KMS-11 (cell line): ENCODE measurements around the gene FSIP2.

ENCODE experiments used
- H2AFZ ChIP-seq: fragments of 200-600 bp; sonication (generic); 2 replicates; pipeline ENCODE4 v1.6.1; 2016; ENCODE audit warnings: antibody characterized with exemption, mixed run types, low read depth
- H3K27ac ChIP-seq: fragments of 200-600 bp; sonication (generic); 2 replicates; pipeline ENCODE4 v1.6.1; 2016; ENCODE audit warnings: mild to moderate bottlenecking, mixed run types
- H3K27me3 ChIP-seq: fragments of 200-600 bp; sonication (generic); 2 replicates; pipeline ENCODE4 v1.6.1; 2017; ENCODE audit warnings: mild to moderate bottlenecking, low read depth, mixed run types, moderate library complexity; ENCODE audit not compliant: insufficient read depth
- H3K36me3 ChIP-seq: fragments of 200-600 bp; sonication (generic); 2 replicates; pipeline ENCODE4 v1.6.1; 2017; ENCODE audit warnings: mild to moderate bottlenecking, mixed run types; ENCODE audit not compliant: insufficient read depth
- H3K4me1 ChIP-seq: fragments of 200-600 bp; sonication (generic); 2 replicates; pipeline ENCODE4 v1.6.1; 2016; ENCODE audit warnings: mild to moderate bottlenecking, low read depth, mixed run types; ENCODE audit not compliant: poor library complexity, severe bottlenecking
- H3K4me2 ChIP-seq: fragments of 200-600 bp; sonication (generic); 2 replicates; pipeline ENCODE4 v1.7.0; 2016; ENCODE audit warnings: mild to moderate bottlenecking, mixed run types
- H3K4me3 ChIP-seq: fragments of 200-600 bp; sonication (generic); IDR thresholded peaks from 2 replicates; pipeline ENCODE4 v1.6.1; 2017; ENCODE audit warnings: low read depth, low read length, mixed read lengths; ENCODE audit not compliant: insufficient read depth
- H3K79me2 ChIP-seq: fragments of 200-600 bp; sonication (generic); 2 replicates; pipeline ENCODE4 v1.6.1; 2016; ENCODE audit warnings: low read depth, mixed run types; ENCODE audit not compliant: insufficient read depth
- H3K9ac ChIP-seq: fragments of 200-600 bp; sonication (generic); 2 replicates; pipeline ENCODE4 v1.6.1; 2016; ENCODE audit warnings: mild to moderate bottlenecking, mixed run types
- H4K20me1 ChIP-seq: fragments of 200-600 bp; sonication (generic); 2 replicates; pipeline ENCODE4 v1.6.1; 2016; ENCODE audit warnings: mild to moderate bottlenecking, mixed run types; ENCODE audit not compliant: insufficient read depth
- TF ChIP-seq, protein P1 (sequence below): fragments of 200-600 bp; sonication (generic); conservative IDR thresholded peaks from 2 replicates; pipeline ENCODE4 v1.6.1; 2017; ENCODE audit warnings: low read depth, mild to moderate bottlenecking, antibody characterized with exemption, low read length, moderate library complexity, mixed read lengths

Gene FSIP2

GRCh38 chr2:185821467-185821866 is 82.9 kb downstream of the FSIP2 start:
- H3K4me1 ChIP-seq, result no peaks in the 10 kb centered on the region
- H3K27ac ChIP-seq, result no peak overlapping the region

GRCh38 chr2:185823773-185824172 is 85.2 kb downstream of the FSIP2 start:
- H3K4me2 ChIP-seq, result no peak overlapping the region
- no peaks in the 10 kb centered on the region for H3K36me3 ChIP-seq
- H3K4me1 ChIP-seq, result no peaks in the 10 kb centered on the region
- no peaks in the 10 kb centered on the region for H4K20me1 ChIP-seq
- H3K4me3 ChIP-seq, result no peak overlapping the region
- no peak overlapping the region for H3K9ac ChIP-seq
- H3K27ac ChIP-seq, result no peak overlapping the region
- no peaks in the 10 kb centered on the region for H3K27me3 ChIP-seq
- no peaks in the 10 kb centered on the region for H3K79me2 ChIP-seq
- TF ChIP-seq, protein P1, sequence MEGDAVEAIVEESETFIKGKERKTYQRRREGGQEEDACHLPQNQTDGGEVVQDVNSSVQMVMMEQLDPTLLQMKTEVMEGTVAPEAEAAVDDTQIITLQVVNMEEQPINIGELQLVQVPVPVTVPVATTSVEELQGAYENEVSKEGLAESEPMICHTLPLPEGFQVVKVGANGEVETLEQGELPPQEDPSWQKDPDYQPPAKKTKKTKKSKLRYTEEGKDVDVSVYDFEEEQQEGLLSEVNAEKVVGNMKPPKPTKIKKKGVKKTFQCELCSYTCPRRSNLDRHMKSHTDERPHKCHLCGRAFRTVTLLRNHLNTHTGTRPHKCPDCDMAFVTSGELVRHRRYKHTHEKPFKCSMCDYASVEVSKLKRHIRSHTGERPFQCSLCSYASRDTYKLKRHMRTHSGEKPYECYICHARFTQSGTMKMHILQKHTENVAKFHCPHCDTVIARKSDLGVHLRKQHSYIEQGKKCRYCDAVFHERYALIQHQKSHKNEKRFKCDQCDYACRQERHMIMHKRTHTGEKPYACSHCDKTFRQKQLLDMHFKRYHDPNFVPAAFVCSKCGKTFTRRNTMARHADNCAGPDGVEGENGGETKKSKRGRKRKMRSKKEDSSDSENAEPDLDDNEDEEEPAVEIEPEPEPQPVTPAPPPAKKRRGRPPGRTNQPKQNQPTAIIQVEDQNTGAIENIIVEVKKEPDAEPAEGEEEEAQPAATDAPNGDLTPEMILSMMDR, result no peak
- H2AFZ ChIP-seq, result no peak overlapping the region

More at GRCh38 chr2:185821467-185821866, 82.9 kb downstream of the FSIP2 start:
- H4K20me1 ChIP-seq, result no peaks in the 10 kb centered on the region
- H3K27me3 ChIP-seq, result no peaks in the 10 kb centered on the region
- no peaks in the 10 kb centered on the region for H3K36me3 ChIP-seq
- TF ChIP-seq, protein P1, result no peak
- H3K4me3 ChIP-seq, result no peak overlapping the region
- no peak overlapping the region for H3K9ac ChIP-seq
- no peak overlapping the region for H2AFZ ChIP-seq
- no peaks in the 10 kb centered on the region for H3K79me2 ChIP-seq
- no peak overlapping the region for H3K4me2 ChIP-seq

DNA sequence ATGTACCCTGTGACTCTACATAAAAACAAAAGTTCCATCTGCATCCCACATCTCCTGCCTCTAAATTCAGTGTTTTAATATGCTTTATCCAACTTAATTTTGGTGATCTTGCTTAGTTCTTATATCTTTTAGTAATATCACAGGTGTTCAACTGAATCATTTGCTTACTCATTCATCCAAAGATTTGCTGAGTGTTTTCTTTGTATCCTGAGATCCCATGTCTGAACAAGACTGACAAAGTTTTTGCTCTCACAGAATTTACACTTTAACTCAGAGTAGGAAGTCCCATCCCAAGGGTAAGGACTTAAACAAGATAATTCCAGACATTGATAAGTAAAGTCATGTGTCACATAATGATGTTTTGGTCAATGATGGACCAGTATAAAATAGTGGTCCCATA is 87.0 kb downstream of the FSIP2 start:
- no peak overlapping the region for H3K9ac ChIP-seq
- H3K79me2 ChIP-seq, result no peaks in the 10 kb centered on the region
- no peaks in the 10 kb centered on the region for H3K27me3 ChIP-seq
- no peaks in the 10 kb centered on the region for H3K4me1 ChIP-seq
- H3K27ac ChIP-seq, result no peak overlapping the region
- TF ChIP-seq, protein P1, result no peak
- no peak overlapping the region for H2AFZ ChIP-seq
- no peak overlapping the region for H3K4me3 ChIP-seq
- no peaks in the 10 kb centered on the region for H4K20me1 ChIP-seq
- H3K36me3 ChIP-seq, result no peaks in the 10 kb centered on the region
- no peak overlapping the region for H3K4me2 ChIP-seq

DNA sequence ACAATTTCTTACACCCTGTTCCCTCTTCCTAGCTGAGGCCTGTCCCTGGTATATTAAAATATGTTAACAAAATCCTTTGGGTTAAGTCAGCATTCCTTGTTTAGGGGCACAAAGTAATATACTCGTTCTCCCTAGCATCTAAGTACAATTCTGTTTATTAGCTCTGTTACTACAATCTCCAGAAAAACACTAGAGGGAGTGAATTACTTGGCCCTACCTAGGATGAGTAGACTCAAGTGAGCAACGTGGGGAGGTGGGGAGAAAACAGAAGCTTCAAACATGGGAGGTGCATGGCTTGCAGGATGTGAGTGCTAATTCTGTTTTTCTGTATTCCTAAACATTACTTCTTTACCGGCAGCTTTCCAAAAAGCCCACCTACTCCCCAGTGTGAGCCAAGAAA is 89.7 kb downstream of the FSIP2 start:
- Histone ChIP-seq H3K36me3 (no peaks in the 10 kb centered on the region), H3K27me3 (no peaks in the 10 kb centered on the region), H3K79me2 (no peaks in the 10 kb centered on the region), H3K4me2 (no peak overlapping the region), H4K20me1 (no peaks in the 10 kb centered on the region), H3K4me3 (no peak overlapping the region), H3K9ac (no peak overlapping the region), H3K4me1 (no peaks in the 10 kb centered on the region), H2AFZ (no peak overlapping the region), H3K27ac (no peak overlapping the region)
- TF ChIP-seq, protein P1, result no peak
